Measurements from ENCODE around the gene MAGI1.

DNA sequence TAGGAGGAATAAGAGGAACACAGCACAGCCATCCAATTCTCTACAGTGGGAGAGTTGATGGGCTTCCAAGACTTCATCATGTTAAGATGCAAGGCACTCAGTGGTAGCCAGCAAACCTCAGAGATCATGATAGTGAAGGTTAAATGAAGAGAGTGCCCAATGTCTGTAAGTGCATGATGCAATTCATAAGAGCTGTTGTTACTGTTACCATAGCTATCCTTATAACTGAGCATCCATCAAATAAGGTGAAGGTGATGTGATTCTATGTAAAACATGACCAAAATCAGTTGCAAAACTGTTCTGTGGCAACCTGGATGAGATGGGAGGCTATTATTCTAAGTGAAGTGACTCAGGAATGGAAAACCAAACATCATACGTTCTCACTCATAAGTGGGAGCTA lies 289.7 kb downstream of the MAGI1 start:
- TF ChIP-seq, protein P1, sequence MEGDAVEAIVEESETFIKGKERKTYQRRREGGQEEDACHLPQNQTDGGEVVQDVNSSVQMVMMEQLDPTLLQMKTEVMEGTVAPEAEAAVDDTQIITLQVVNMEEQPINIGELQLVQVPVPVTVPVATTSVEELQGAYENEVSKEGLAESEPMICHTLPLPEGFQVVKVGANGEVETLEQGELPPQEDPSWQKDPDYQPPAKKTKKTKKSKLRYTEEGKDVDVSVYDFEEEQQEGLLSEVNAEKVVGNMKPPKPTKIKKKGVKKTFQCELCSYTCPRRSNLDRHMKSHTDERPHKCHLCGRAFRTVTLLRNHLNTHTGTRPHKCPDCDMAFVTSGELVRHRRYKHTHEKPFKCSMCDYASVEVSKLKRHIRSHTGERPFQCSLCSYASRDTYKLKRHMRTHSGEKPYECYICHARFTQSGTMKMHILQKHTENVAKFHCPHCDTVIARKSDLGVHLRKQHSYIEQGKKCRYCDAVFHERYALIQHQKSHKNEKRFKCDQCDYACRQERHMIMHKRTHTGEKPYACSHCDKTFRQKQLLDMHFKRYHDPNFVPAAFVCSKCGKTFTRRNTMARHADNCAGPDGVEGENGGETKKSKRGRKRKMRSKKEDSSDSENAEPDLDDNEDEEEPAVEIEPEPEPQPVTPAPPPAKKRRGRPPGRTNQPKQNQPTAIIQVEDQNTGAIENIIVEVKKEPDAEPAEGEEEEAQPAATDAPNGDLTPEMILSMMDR (IDR thresholded peaks at IDR 0.05; ENCODE audit: insufficient read depth, low read length, poor library complexity, severe bottlenecking), result no peak
- TF ChIP-seq EZH2phosphoT487 (conservative IDR thresholded peaks at IDR 0.05; ENCODE audit: low read length), result no peak
